Peyer's patch (tissue), 4 donors: ENCODE results near the gene EPHB4.

Source experiments
- CTCF ChIP-seq, 6 experiments: fragments of 450-650 bp in 4 of 6; fragments of 200-600 bp in 2 of 6; sonication (generic) in 1 of 6; IDR thresholded peaks; one replicate each; pipeline ENCODE4 v1.5.1; 2017 to 2019; ENCODE audit warnings: antibody characterized with exemption in 6 of 6, mild to moderate bottlenecking in 3 of 6, moderate library complexity in 1 of 6
- POLR2A ChIP-seq, 2 donors: fragments of 450-650 bp; IDR thresholded peaks; one replicate each; pipeline ENCODE4 v1.5.1; 2017; ENCODE audit warnings: antibody characterized with exemption in 2 of 2, mild to moderate bottlenecking in 2 of 2, moderate library complexity in 2 of 2

GRCh38 chr7:100856871-100857282, 29.6 kb upstream of the EPHB4 start:
- TF ChIP-seq CTCF (IDR thresholded peaks at IDR 0.05) (no peak), POLR2A (IDR thresholded peaks at IDR 0.05) (no peak)
